Left lung (tissue), 14 donors: ENCODE measurements around the gene REEP1. TPM values are rescaled to one million over a fixed set of nuclear protein-coding genes. Genes with fewer than 3 reads are reported as not detected.

ENCODE experiments used
- ATAC-seq: fragments of 200-7000 bp; cut with Tn5 transposase; one replicate; pipeline ENCODE4 v1.9.1; 2020; ENCODE audit warnings: moderate library complexity
- DNase-seq, 4 donors: peaks; one replicate each; pipeline ENCODE4 v3.0.0-alpha.2; 2013 to 2020
- H3K27ac ChIP-seq, 2 donors: fragments of 200-600 bp; sonication (generic) in 1 of 2; one replicate each; pipeline versions ENCODE4 v1.5.0 to v1.8.0; 2020 to 2021
- H3K27me3 ChIP-seq, 2 donors: fragments of 200-600 bp; sonication (generic) in 1 of 2; one replicate each; pipeline versions ENCODE4 v1.5.0 to v1.8.0; 2020 to 2021
- H3K36me3 ChIP-seq, 2 donors: fragments of 200-600 bp; sonication (generic) in 1 of 2; one replicate each; pipeline versions ENCODE4 v1.5.0 to v1.8.0; 2020 to 2021
- H3K4me1 ChIP-seq, 2 donors: fragments of 200-600 bp; one replicate each; pipeline ENCODE4 v1.8.0; 2021
- H3K4me3 ChIP-seq, 2 donors: fragments of 200-600 bp; sonication (generic) in 1 of 2; one replicate each; pipeline versions ENCODE4 v1.5.0 to v1.8.0; 2020 to 2021; ENCODE audit warnings: mild to moderate bottlenecking in 1 of 2
- H3K9me3 ChIP-seq, 2 donors: fragments of 200-600 bp; sonication (generic) in 1 of 2; one replicate each; pipeline versions ENCODE4 v1.5.0 to v1.8.0; 2020 to 2021
- intact Hi-C, 2 donors: fragments of 100-400 bp; cut with DNase I; formaldehyde crosslinking; loops; one replicate each; pipeline versions ENCODE4 v1.11.2 to v1.14.2; 2022
- long read RNA-seq, 12 donors: library from polyadenylated mRNA in 2 of 12; unstranded in 2 of 12; transcript quantifications; one replicate each; pipeline ENCODE4 v2.0.0 and lab custom pipeline, GENCODE V29; 2019 to 2026
- polyA plus RNA-seq, 6 donors: library from polyadenylated mRNA; unstranded; fragments of 120-200 nt; gene quantifications; one replicate each; pipeline ENCODE4 v1.2.1, GENCODE V29; 2013; ENCODE audit not compliant: insufficient read length in 6 of 6
- total RNA-seq, 2 donors: library from RNA; stranded (reverse); fragmentation: NEBNext Ultra II Directional; extraction: Animal tissue kit (Norgen Biotek cat#: 25700); gene quantifications; one replicate each; pipeline ENCODE4 v1.2.1, GENCODE V29; 2021
- TF ChIP-seq, protein P1 (sequence below), 2 donors: fragments of 200-600 bp; sonication (generic) in 1 of 2; IDR thresholded peaks; one replicate each; pipeline versions ENCODE4 v1.5.0 to v1.8.0; 2021; ENCODE audit warnings: antibody characterized with exemption in 2 of 2
- donor health status: DM: no; HTN: yes; CAD: no.
- donor health status: DM: no; HTN: no; CAD: no.

The REEP1 gene, protein sequence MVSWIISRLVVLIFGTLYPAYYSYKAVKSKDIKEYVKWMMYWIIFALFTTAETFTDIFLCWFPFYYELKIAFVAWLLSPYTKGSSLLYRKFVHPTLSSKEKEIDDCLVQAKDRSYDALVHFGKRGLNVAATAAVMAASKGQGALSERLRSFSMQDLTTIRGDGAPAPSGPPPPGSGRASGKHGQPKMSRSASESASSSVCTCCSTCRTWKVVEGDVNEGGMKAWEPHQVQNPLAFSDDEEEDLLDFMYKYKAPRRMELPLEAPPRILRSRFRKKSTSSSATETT
- 1 to 10 TPM; 4.8 to 8.0 TPM for total RNA-seq
- 10 to 100 TPM; 15.4 to 19.9 (median 18.9) TPM for polyA plus RNA-seq
- long read RNA-seq, donor 1, transcript REEP1-201 (7 exons, 3,857 nt): major isoform, 6 of 6 reads
- long read RNA-seq, donor 1, partial matches to known transcripts: 0 of 6 reads
- long read RNA-seq, donor 1, other reads (novel, unspliced or antisense): 0 of 6 reads
- long read RNA-seq, donor 2, transcript REEP1-201 (7 exons, 3,857 nt): major isoform, 7 of 7 reads
- long read RNA-seq, donor 2, partial matches to known transcripts: 0 of 7 reads
- long read RNA-seq, donor 2, other reads (novel, unspliced or antisense): 0 of 7 reads
- long read RNA-seq, donor 3, partial matches to known transcripts: 0 of 2 reads
- long read RNA-seq, donor 3, other reads (novel, unspliced or antisense): 0 of 2 reads
- long read RNA-seq, donor 4: 0 reads
- long read RNA-seq, donor 5: 0 reads
- long read RNA-seq, donor 6, partial matches to known transcripts: 0 of 2 reads
- long read RNA-seq, donor 6, other reads (novel, unspliced or antisense): 0 of 2 reads
- long read RNA-seq, donor 7, partial matches to known transcripts: 0 of 1 reads
- long read RNA-seq, donor 7, other reads (novel, unspliced or antisense): 0 of 1 reads
- long read RNA-seq, donor 8, partial matches to known transcripts: 0 of 3 reads
- long read RNA-seq, donor 8, other reads (novel, unspliced or antisense): 0 of 3 reads
- long read RNA-seq, donor 9: 0 reads
- long read RNA-seq, donor 10, partial matches to known transcripts: 3 of 4 reads
- long read RNA-seq, donor 10, other reads (novel, unspliced or antisense): 0 of 4 reads
- long read RNA-seq, donor 11, transcript REEP1-201 (7 exons, 3,857 nt): major isoform, 24 of 29 reads
- long read RNA-seq, donor 11, partial matches to known transcripts: 5 of 29 reads
- long read RNA-seq, donor 11, other reads (novel, unspliced or antisense): 0 of 29 reads
- long read RNA-seq, donor 12, partial matches to known transcripts: 0 of 2 reads
- long read RNA-seq, donor 12, other reads (novel, unspliced or antisense): 0 of 2 reads

DNA sequence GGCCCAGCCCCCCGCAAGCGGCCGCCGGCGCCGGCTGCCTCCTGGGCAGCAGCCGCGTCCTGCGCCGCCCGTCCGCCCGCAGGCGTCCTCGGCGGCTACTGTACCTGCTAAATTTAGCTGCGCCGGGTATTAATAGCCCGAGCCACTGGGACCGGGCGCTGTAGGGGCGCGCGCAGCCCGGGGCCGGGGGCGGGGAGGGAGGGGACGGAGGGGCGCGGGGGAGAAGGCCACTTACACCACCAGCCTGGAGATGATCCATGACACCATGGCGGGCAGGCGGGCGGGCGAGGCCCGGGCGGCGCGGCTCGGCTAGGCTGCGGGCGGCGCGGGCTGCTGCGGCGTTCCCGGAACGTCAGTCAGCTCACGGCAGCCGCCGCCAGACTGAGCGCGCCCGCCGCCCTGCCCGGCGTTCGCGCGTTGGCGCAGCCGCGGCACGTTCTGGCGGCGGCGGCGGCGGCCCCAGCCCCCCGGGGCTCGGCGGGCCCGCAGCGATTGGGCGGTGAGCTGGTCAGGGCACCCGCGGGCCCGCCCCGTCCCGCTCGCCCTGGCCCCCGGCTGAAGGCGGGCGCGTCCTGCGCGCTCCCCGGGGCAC is at the start of gene REEP1:
REEP1 (minus strand) TSS at position 383 of the 592 bp plus-strand sequence; CDS start at position 267, 116 bp downstream.
- intact Hi-C loops: no loop called here
- Histone ChIP-seq H3K9me3 (peaks cover 0 to 11% of the 10 kb centered on the region in 2 donors), H3K27ac (no peak within 1 kb of the TSS), H3K36me3 (no peaks in the 10 kb centered on the region), H3K4me1 (peaks cover 0 to 21% of the 10 kb centered on the region in 2 donors), H3K4me3 (peak within 1 kb of the TSS; percentile 28 to 41), H3K27me3 (peaks cover 20 to 78% of the 10 kb centered on the region in 2 donors)
- TF ChIP-seq, protein P1, sequence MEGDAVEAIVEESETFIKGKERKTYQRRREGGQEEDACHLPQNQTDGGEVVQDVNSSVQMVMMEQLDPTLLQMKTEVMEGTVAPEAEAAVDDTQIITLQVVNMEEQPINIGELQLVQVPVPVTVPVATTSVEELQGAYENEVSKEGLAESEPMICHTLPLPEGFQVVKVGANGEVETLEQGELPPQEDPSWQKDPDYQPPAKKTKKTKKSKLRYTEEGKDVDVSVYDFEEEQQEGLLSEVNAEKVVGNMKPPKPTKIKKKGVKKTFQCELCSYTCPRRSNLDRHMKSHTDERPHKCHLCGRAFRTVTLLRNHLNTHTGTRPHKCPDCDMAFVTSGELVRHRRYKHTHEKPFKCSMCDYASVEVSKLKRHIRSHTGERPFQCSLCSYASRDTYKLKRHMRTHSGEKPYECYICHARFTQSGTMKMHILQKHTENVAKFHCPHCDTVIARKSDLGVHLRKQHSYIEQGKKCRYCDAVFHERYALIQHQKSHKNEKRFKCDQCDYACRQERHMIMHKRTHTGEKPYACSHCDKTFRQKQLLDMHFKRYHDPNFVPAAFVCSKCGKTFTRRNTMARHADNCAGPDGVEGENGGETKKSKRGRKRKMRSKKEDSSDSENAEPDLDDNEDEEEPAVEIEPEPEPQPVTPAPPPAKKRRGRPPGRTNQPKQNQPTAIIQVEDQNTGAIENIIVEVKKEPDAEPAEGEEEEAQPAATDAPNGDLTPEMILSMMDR (IDR thresholded peaks at IDR 0.05): no peak
- DNase-seq (peak in 2 of 4 donors; percentile 10 to 76), ATAC-seq (peak; percentile 68)

DNA sequence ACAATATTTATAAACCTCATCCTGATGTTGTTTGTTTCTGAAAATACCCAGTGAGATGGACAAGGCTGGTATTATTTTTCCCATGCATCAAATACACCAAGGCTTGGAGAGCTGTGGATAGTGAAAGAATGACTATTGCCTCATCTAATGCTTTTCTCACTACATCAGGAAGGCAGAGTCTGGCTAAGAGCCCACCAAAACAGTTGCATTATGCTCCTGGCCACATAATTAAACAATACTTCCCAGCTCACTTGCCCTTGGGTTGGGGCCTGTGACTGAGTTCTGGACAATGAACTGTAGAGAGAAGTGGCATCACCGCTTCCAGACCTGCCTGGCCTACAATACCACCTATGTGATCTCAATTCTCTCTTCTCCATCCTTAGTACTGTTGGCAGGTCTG is 46.4 kb upstream of the REEP1 start:
- Histone ChIP-seq H3K4me3 (no peak overlapping the region), H3K4me1 (no peaks in the 10 kb centered on the region), H3K27ac (no peak overlapping the region), H3K9me3 (no peaks in the 10 kb centered on the region), H3K36me3 (no peaks in the 10 kb centered on the region), H3K27me3 (no peaks in the 10 kb centered on the region)
- TF ChIP-seq, protein P1 (IDR thresholded peaks at IDR 0.05): no peak
- DNase-seq (peak in 2 of 4 donors; percentile 88 to 91), ATAC-seq (peak; percentile 26)
- intact Hi-C loops: no loop called here

DNA sequence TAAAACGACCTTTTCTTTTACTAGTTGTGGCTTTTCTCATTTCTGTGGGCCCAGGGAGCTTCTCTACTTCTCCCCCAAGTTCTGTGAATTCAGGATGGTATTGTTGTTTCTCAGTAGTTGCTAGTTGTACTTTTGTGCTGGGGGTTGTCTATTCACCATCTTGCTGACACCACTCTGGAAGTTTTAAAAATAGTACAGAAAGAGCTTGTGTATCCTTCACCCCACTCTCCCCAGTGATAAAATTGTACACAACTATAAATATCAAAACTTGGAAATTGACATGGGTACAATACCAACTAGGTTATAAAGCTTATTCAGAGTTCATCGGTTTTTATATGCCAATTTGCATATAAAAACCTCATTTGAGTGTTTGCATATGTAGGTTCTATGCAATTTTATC is 45.3 kb upstream of the REEP1 start:
- no peak for ATAC-seq

DNA sequence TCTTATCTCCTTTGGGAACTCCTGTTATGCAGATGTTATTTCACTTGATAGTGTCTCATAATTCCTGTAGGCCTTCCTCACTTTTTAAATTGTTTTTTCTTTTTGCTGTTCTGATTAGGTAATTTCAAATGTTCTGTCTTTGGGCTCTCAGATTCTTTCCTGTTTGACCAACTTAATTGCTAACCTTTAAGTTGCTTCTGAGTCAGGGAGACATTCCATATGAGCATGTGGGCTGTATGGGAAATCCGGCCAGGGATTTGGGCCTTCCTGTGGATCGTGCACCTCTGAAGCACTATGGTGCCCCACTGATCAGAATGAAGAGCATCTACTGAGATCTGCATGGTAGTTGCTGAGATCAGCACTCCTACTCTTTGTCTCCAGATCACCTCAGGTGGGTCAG is 44.7 kb upstream of the REEP1 start:
- H3K36me3 ChIP-seq: no peaks in the 10 kb centered on the region
- H3K27me3 ChIP-seq: no peaks in the 10 kb centered on the region
- intact Hi-C loops: no loop called here
- H3K27ac ChIP-seq: no peak overlapping the region
- no peak overlapping the region for H3K4me3 ChIP-seq
- no peaks in the 10 kb centered on the region for H3K4me1 ChIP-seq
- DNase-seq: no peak
- ATAC-seq: no peak
- no peaks in the 10 kb centered on the region for H3K9me3 ChIP-seq
- TF ChIP-seq, protein P1 (IDR thresholded peaks at IDR 0.05): no peak

More for the DNA sequence above, 45.3 kb upstream of the REEP1 start:
- H3K27ac ChIP-seq: no peak overlapping the region
- no peak for DNase-seq
- TF ChIP-seq, protein P1 (IDR thresholded peaks at IDR 0.05): no peak
- H3K9me3 ChIP-seq: no peaks in the 10 kb centered on the region
- no peaks in the 10 kb centered on the region for H3K27me3 ChIP-seq
- intact Hi-C loops: no loop called here
- H3K4me3 ChIP-seq: no peak overlapping the region
- no peaks in the 10 kb centered on the region for H3K4me1 ChIP-seq
- no peaks in the 10 kb centered on the region for H3K36me3 ChIP-seq
